Measurements from ENCODE around the gene ZNF500. TPM values are rescaled to one million over a fixed set of nuclear protein-coding genes. Genes with fewer than 3 reads are reported as not detected.

Gene ZNF500
- total RNA-seq, 1 experiment from 2014 or later = 18.3 TPM

- Histone ChIP-seq H3T11ph (ENCODE audit: low read length) (no peak overlapping the region), H3K23ac (ENCODE audit: insufficient read length, low read depth, low read length) (no peak overlapping the region), H3K27me3 (ENCODE audit: insufficient read depth, low read length) (no peaks in the 10 kb centered on the region), H3K56ac (ENCODE audit: insufficient read length, low read depth, low read length) (no peak overlapping the region), H2BK20ac (ENCODE audit: low read depth, low read length, poor library complexity, severe bottlenecking) (no peak overlapping the region), H3K79me1 (ENCODE audit: insufficient read depth, low read depth, low read length, poor library complexity, severe bottlenecking) (no peaks in the 10 kb centered on the region), H2BK5ac (ENCODE audit: insufficient read length, low read length) (no peak overlapping the region), H3K79me2 (ENCODE audit: insufficient read depth, low read length) (no peaks in the 10 kb centered on the region), H4K20me1 (ENCODE audit: control insufficient read depth, insufficient read depth, insufficient read length) (no peaks in the 10 kb centered on the region), H3K4me1 (ENCODE audit: insufficient read depth, low read length) (peaks cover 3% of the 10 kb centered on the region; the same call in 1 of the 2 replicates), H2BK15ac (ENCODE audit: low read depth, low read length) (no peak overlapping the region), H2AFZ (ENCODE audit: low read length) (no peak overlapping the region), H4K91ac (ENCODE audit: insufficient read length, low read depth, low read length) (no peak overlapping the region), H3K4ac (ENCODE audit: low read depth, low read length) (no peak overlapping the region), H4K8ac (replicated peaks; ENCODE audit: insufficient read length, low read depth, low read length) (no peak overlapping the region), H3K23me2 (ENCODE audit: insufficient read length, low read depth, low read length, poor library complexity, severe bottlenecking) (no peaks in the 10 kb centered on the region), H3K9me3 (ENCODE audit: control insufficient read depth, low read depth, low read length) (no peaks in the 10 kb centered on the region), H3K27ac (ENCODE audit: insufficient read length, low read depth, low read length) (no peak overlapping the region), H3K14ac (ENCODE audit: insufficient read depth, low read length) (no peak overlapping the region), H3K18ac (ENCODE audit: insufficient read length, low read depth, low read length) (no peak overlapping the region), H2BK12ac (ENCODE audit: insufficient read length, low read depth, low read length) (no peak overlapping the region), H2BK120ac (ENCODE audit: low read depth, low read length, poor library complexity, severe bottlenecking) (no peak overlapping the region), H3K4me2 (ENCODE audit: insufficient read depth, insufficient read length, low read length) (no peak overlapping the region), H3K9ac (ENCODE audit: extremely low read depth, insufficient read length, low read length) (no peak overlapping the region), H4K5ac (ENCODE audit: insufficient read length, low read depth, low read length) (no peak overlapping the region), H2AK5ac (ENCODE audit: insufficient read length, low read length) (no peak overlapping the region)
- TF ChIP-seq, protein P1, sequence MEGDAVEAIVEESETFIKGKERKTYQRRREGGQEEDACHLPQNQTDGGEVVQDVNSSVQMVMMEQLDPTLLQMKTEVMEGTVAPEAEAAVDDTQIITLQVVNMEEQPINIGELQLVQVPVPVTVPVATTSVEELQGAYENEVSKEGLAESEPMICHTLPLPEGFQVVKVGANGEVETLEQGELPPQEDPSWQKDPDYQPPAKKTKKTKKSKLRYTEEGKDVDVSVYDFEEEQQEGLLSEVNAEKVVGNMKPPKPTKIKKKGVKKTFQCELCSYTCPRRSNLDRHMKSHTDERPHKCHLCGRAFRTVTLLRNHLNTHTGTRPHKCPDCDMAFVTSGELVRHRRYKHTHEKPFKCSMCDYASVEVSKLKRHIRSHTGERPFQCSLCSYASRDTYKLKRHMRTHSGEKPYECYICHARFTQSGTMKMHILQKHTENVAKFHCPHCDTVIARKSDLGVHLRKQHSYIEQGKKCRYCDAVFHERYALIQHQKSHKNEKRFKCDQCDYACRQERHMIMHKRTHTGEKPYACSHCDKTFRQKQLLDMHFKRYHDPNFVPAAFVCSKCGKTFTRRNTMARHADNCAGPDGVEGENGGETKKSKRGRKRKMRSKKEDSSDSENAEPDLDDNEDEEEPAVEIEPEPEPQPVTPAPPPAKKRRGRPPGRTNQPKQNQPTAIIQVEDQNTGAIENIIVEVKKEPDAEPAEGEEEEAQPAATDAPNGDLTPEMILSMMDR (conservative IDR thresholded peaks at IDR 0.05) = no peak
- no peaks in the 10 kb centered on the region for H3K9me3 Mint-ChIP-seq
- H3K4me3 Mint-ChIP-seq = no peak overlapping the region
- H3K27me3 Mint-ChIP-seq (ENCODE audit: low read depth) = no peaks in the 10 kb centered on the region
- peaks cover 4 to 13% of the 10 kb centered on the region in 2 experiments for H3K4me1 Mint-ChIP-seq
- DNase-seq = no peak
- no CpG with 5 or more reads among the region's 14 CpGs for WGBS (ENCODE audit: extremely low coverage, insufficient read length, low lambda C conversion rate)
- H3K27ac Mint-ChIP-seq = peak overlapping the region in 1 of 3 experiments; percentile 22; a peak in 3 of 7 replicates
- peaks cover 8 to 43% (median 36%) of the 10 kb centered on the region in 3 experiments; a peak in 6 of 7 replicates for H3K36me3 Mint-ChIP-seq (ENCODE audit: insufficient read depth in 1 of 3, low read depth in 3 of 3)
Observed at GRCh38 chr16:4723071-4723767, 43.7 kb downstream of the ZNF500 start.

All from H9 (cell line).